Measurements from ENCODE around the gene GRIA1.

DNA sequence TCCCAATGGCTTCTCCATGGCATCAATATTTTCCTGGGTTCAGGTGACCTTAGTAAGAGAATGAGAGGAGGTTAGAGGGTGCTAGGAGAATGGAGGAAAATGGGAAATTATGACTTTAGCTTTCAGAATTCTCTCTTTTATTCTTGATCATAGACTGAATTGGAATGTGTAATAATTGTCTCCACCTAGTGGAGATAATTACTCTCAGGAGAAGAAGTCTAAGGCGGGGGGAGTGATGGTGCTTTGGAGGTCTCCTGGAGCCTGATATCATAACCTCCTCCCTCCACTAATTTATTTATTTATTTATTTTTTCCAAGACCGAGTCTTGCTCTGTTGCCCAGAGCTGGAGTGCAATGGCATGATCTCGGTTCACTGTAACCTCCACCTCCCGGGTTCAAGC, 221.3 kb downstream of the GRIA1 start:
- TF ChIP-seq CTCF (IDR thresholded peaks at IDR 0.05) (no peak), POLR2A (IDR thresholded peaks at IDR 0.05) (no peak), POLR2AphosphoS5 (IDR thresholded peaks at IDR 0.05) (no peak), EP300 (IDR thresholded peaks at IDR 0.05) (no peak)

Data from gastroesophageal sphincter (tissue), 3 donors.